ENCODE results near the gene PHACTR2.

The PHACTR2 gene

DNA sequence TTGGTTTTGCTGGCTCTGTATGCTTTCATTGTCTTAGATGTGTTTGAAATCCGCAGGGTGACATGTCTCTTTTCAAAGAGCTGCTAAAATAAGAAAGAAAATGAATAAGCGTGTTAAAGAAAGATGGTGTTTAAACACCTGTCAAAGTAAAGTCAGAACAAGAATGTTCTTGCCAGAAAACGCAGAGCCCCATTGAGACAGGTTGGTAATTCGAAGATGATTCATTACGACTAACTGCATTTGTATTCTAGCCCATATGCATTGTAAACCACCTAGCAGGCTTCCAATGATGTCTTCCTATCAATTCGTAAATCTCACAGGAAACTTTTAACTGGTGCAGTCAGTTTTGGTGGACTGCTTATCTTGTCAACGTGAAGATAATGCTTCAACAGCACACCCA lies 16.8 kb downstream of the PHACTR2 start:
- no peak overlapping the region for H3K4me3 ChIP-seq (ENCODE audit: low read length)
- no peaks in the 10 kb centered on the region for H3K4me1 ChIP-seq (ENCODE audit: control insufficient read depth, insufficient read depth, low read length)
- H3K36me3 ChIP-seq (ENCODE audit: control insufficient read depth, insufficient read depth, low read length), result no peaks in the 10 kb centered on the region
- no peaks in the 10 kb centered on the region for H3K27me3 ChIP-seq (ENCODE audit: control insufficient read depth, insufficient read depth, low read length)
- H3K27ac ChIP-seq (ENCODE audit: low read depth, low read length), result no peak overlapping the region
- no peak overlapping the region for H3K9ac ChIP-seq (ENCODE audit: low read length)

DNA sequence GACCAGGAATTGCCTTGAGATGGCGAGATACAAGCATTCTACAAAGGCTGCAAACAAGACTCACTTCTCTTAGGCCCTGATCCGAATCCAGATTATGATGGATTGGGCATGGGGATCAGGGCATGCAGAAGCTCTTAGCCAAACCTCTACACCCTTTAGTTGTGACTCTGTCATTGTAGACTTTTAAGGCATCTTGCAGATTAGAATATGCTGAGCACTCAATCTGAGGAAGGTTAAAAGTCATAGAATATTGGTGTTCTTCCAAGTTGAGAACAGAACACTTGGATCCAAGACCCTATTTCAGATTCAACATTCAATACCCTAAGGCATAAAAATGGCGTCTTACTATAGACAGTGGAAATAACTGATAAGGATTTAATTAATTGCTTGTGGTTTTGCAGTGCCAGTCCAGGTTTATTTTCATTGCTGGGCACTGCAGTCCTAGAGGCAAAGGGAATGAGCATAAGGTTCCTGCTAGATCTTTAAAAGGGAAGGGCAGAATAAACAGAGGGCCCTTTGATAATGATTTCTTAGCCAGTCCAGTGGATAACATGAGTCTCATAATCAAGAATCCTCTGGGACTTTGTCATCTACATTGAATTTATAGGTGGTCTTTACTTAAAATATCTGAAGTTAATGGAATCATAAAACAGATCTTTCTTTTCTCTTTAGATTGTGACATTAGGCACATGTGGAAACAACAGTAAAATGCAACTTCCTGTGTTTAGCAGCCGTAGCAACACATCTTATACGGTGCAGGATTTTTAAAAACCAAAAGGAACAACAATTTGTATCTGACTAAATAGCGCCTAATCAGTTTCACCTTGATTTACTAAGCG lies 17.6 kb downstream of the PHACTR2 start:
- no peak overlapping the region for H3K27ac ChIP-seq (ENCODE audit: low read depth, low read length)
- no peaks in the 10 kb centered on the region for H3K4me1 ChIP-seq (ENCODE audit: control insufficient read depth, insufficient read depth, low read length)
- H3K36me3 ChIP-seq (ENCODE audit: control insufficient read depth, insufficient read depth, low read length), result no peaks in the 10 kb centered on the region
- H3K9ac ChIP-seq (ENCODE audit: low read length), result no peak overlapping the region
- no peaks in the 10 kb centered on the region for H3K27me3 ChIP-seq (ENCODE audit: control insufficient read depth, insufficient read depth, low read length)
- H3K4me3 ChIP-seq (ENCODE audit: low read length), result no peak overlapping the region

DNA sequence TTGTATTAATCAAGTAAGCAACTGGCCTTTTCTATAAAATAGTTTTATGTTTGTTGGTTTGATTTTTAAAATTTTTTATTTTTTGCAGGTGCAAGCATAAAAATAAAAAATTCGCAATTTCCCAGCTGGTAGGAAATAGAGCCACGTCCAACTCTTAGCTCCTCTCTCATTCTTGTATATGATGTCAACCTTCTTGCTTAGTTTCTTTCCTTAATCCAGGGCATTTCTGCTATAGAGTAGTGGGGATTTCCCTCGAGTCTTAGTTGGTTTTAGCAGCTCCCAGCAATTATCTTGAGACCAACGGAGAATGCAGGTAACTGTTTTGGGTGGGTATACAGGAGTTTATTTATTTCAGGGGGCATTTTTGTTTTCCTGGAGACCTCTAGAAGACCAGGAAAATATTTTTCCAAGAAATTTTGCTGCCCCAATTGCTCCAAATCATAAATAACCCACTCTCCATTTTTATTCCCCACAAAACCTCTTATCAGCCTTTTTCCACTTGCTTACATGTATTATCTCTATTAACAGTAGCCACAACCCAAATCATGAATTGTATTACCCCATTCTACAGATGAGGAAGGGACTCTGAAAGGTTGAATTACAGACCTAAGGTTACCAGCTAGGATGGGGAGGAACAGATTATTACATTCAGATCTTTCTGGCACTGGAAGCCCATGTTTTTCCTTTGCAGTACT lies 18.4 kb downstream of the PHACTR2 start:
- H3K27ac ChIP-seq (ENCODE audit: low read depth, low read length), result no peak overlapping the region
- no peak overlapping the region for H3K4me3 ChIP-seq (ENCODE audit: low read length)
- peaks cover 6% of the 10 kb centered on the region for H3K4me1 ChIP-seq (ENCODE audit: control insufficient read depth, insufficient read depth, low read length)
- H3K9ac ChIP-seq (ENCODE audit: low read length), result no peak overlapping the region
- H3K36me3 ChIP-seq (ENCODE audit: control insufficient read depth, insufficient read depth, low read length), result no peaks in the 10 kb centered on the region
- H3K27me3 ChIP-seq (ENCODE audit: control insufficient read depth, insufficient read depth, low read length), result no peaks in the 10 kb centered on the region

DNA sequence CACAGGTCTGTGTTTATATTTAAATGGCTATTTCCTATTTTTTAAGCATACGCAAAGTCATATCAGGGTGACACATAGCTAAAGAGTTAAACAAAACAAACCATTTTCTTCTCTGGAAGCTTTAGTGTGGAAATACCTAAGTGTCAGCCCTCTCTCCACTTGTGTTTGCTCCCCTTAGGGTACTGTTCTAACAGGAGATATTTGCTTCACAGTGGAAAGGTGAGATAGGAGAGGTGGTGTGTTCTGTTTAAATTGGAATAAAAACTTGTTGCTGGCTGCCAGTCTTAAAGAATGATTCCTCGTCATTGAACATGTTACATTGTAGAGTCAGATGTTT lies 18.9 kb downstream of the PHACTR2 start:
- Histone ChIP-seq H3K36me3 (ENCODE audit: control insufficient read depth, insufficient read depth, low read length) (no peaks in the 10 kb centered on the region), H3K4me1 (ENCODE audit: control insufficient read depth, insufficient read depth, low read length) (peaks cover 8% of the 10 kb centered on the region), H3K27ac (ENCODE audit: low read depth, low read length) (no peak overlapping the region), H3K27me3 (ENCODE audit: control insufficient read depth, insufficient read depth, low read length) (no peaks in the 10 kb centered on the region), H3K4me3 (ENCODE audit: low read length) (no peak overlapping the region), H3K9ac (ENCODE audit: low read length) (no peak overlapping the region)

DNA sequence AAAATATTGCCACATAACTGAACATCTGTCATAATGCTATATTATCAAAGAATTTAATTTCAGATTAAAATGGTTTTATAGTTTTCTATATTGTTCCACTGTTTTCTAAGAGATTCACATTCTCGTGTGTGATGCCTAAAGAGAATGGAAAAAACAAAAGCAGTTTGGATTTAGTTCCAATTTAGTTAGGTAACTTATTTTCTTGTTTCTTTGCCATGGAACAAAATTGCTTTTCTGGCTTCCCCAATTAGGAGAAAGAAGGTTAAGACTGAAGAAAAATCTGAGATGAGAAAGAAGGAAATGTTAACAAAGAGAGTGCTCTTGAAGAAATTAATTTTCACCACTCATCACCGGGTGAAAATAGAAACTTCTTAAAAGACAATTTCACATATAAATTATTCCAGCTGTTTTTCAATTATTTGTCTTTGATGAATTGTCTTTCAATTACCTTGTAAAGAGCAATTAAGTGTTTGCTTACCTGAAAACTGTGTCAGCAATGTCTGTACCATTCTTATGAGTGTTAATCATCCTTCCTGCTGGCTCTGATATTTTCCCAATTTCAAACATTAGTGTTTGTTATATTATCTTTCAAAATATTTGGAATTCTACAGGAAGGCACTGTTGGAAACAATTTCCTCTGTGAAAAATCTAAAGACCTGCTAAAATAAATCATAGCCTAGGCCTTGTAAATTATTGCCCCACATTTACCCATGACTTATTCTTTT lies 19.5 kb downstream of the PHACTR2 start:
- Histone ChIP-seq H3K4me3 (ENCODE audit: low read length) (no peak overlapping the region), H3K36me3 (ENCODE audit: control insufficient read depth, insufficient read depth, low read length) (no peaks in the 10 kb centered on the region), H3K9ac (ENCODE audit: low read length) (no peak overlapping the region), H3K4me1 (ENCODE audit: control insufficient read depth, insufficient read depth, low read length) (peaks cover 11% of the 10 kb centered on the region), H3K27me3 (ENCODE audit: control insufficient read depth, insufficient read depth, low read length) (no peaks in the 10 kb centered on the region), H3K27ac (ENCODE audit: low read depth, low read length) (no peak overlapping the region)

DNA sequence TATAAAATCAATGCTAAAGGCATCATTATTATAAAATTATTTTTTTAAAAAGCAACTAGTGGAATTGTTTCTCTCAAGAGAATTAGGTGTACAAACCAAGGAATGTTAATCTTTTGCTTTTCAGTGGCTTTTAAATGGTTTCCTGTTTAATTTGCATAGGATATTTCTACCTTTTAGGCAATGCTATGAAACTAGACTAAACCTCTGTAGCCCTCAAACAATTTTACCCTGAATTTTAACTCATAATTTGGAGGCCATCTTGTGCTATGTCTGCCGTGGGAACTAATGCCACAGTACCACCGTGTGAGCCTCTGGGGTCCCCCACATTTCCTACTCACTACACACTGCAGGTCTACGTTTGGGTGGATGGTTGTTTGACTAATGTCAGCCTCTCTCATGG lies 20.6 kb downstream of the PHACTR2 start:
- H3K9ac ChIP-seq (ENCODE audit: low read length), result no peak overlapping the region
- no peaks in the 10 kb centered on the region for H3K27me3 ChIP-seq (ENCODE audit: control insufficient read depth, insufficient read depth, low read length)
- no peaks in the 10 kb centered on the region for H3K36me3 ChIP-seq (ENCODE audit: control insufficient read depth, insufficient read depth, low read length)
- H3K27ac ChIP-seq (ENCODE audit: low read depth, low read length), result no peak overlapping the region
- peaks cover 11% of the 10 kb centered on the region for H3K4me1 ChIP-seq (ENCODE audit: control insufficient read depth, insufficient read depth, low read length)
- no peak overlapping the region for H3K4me3 ChIP-seq (ENCODE audit: low read length)

DNA sequence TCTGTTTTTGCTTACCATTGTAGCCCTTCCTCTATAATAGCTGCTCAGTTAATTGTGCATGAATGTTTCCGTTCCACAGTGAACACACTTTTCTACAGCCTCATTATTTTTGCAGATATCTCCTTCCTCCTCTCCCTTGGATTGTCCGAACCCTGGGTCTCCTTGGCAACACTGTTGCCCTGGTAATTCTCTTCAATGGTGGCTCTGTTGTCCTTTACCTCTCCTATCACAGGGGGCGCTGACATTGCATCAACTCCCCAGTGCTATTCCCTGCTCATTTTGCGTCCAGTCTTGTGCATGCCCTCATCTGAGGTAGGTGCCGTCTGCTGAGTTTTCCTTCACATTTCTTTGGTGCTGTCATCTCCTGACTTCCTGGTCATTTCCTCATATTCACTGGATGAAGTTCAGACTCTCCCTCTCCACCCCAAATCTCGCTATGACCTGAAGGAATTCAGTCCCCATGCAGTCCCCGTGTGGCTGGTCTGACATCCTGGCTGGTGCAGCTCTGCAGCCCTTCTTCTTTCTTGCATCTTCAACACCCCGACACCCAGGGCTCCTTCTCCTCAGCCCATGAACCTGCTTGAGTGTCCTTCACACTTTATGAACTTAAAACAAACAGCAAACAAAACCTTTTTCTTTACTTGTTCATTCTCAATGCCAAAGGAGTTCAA lies 21.1 kb downstream of the PHACTR2 start:
- H3K4me1 ChIP-seq (ENCODE audit: control insufficient read depth, insufficient read depth, low read length), result peaks cover 11% of the 10 kb centered on the region
- no peak overlapping the region for H3K27ac ChIP-seq (ENCODE audit: low read depth, low read length)
- H3K4me3 ChIP-seq (ENCODE audit: low read length), result no peak overlapping the region
- no peaks in the 10 kb centered on the region for H3K27me3 ChIP-seq (ENCODE audit: control insufficient read depth, insufficient read depth, low read length)
- no peaks in the 10 kb centered on the region for H3K36me3 ChIP-seq (ENCODE audit: control insufficient read depth, insufficient read depth, low read length)
- no peak overlapping the region for H3K9ac ChIP-seq (ENCODE audit: low read length)

DNA sequence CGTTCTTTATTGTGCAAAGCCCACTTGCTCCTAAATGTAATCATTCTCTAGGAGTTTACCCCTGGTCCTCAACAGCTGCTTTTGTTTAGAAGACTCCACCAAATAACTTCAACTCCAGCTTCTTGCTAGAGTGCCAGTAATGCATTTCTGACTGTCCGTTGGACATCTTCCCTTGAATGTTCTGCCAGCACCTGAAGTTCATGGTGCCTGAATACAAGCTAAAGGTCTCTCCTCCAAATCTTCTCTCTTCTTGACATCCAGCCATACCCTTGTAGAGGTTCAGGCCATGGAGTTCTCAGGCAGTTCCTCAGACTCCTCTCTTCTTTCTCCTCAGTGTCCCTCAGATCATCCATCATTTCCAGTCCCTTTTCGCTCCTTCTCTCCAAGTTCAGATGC lies 21.7 kb downstream of the PHACTR2 start:
- Histone ChIP-seq H3K4me1 (ENCODE audit: control insufficient read depth, insufficient read depth, low read length) (peaks cover 11% of the 10 kb centered on the region), H3K27ac (ENCODE audit: low read depth, low read length) (peak overlapping the region; percentile 18)

DNA sequence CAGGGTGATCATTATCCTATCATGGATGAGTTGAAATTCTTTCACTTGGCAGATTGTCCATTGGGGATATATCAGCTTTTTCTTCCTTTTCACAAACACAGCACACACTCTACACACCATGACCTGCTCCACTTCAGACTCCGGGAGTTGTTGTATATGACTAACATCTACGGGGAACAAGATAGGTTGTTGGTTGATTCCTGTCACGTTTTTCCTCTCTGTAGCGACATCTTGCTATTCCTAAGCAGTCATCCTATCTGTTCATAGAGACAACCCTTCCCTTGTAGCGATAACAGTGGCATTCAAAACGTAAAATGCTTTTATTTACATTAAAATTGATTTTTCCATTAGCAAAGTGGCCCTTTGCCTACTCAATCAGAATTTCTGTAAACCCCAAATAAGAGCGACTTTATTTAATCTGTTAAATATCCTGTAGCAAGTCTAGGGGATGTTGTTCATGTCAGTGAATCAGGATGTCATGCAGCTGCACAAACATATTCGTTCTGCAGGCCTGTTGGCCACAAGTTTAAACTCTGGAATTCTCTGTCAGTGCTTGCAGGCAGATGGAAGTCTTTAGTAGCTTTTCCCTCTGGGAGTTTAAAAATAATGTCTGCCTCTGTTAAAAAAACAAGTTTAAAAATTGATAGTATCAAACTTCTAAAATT lies 23.1 kb downstream of the PHACTR2 start:
- H3K36me3 ChIP-seq (ENCODE audit: control insufficient read depth, insufficient read depth, low read length), result no peaks in the 10 kb centered on the region
- no peaks in the 10 kb centered on the region for H3K27me3 ChIP-seq (ENCODE audit: control insufficient read depth, insufficient read depth, low read length)
- H3K27ac ChIP-seq (ENCODE audit: low read depth, low read length), result no peak overlapping the region
- peaks cover 11% of the 10 kb centered on the region for H3K4me1 ChIP-seq (ENCODE audit: control insufficient read depth, insufficient read depth, low read length)
- H3K9ac ChIP-seq (ENCODE audit: low read length), result no peak overlapping the region
- no peak overlapping the region for H3K4me3 ChIP-seq (ENCODE audit: low read length)

More for the DNA sequence above, 21.7 kb downstream of the PHACTR2 start:
- Histone ChIP-seq H3K27me3 (ENCODE audit: control insufficient read depth, insufficient read depth, low read length) (no peaks in the 10 kb centered on the region), H3K9ac (ENCODE audit: low read length) (no peak overlapping the region), H3K36me3 (ENCODE audit: control insufficient read depth, insufficient read depth, low read length) (no peaks in the 10 kb centered on the region), H3K4me3 (ENCODE audit: low read length) (no peak overlapping the region)

DNA sequence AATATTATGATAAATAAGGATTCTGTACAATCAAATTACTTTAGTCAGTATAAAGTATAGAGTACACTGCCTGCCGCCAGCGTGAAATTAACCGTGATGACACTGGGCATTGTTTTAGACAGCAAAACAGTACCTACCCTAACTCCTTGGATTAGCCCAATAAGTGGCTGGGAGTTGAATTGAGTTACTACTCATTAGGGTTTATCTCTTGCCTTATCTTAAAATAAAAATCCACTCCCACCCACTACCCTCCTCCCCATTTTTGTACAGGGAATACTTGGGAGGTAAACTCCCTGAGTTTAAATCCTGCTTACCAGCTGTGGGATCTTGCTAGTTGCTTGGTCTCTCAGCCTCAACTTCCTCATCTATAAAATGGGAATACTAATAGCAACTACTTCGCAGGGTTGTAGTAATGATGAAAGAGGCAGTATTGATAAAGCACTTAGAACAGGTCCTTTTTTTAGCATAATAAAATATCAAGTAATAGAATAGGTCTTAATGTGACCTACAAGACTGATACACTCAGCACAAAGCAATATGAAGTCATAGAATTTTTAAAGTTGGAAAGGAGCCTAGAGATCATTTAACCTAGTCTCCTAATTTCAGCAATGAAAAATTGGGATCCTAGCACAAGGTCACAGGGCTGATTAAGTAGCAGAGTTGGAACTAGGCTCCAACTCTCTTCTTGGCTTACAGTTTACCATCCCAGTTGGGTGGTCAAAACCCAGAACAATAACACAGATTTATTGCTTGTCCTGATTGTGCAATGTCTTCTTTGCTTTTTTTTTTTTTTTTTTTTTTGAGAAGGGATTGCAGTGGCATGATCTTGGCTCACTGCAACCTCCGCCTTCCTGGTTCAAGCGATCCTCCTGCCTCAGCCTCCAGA lies 23.8 kb downstream of the PHACTR2 start:
- H3K36me3 ChIP-seq (ENCODE audit: control insufficient read depth, insufficient read depth, low read length), result no peaks in the 10 kb centered on the region
- peak overlapping the region; percentile 5 for H3K4me3 ChIP-seq (ENCODE audit: low read length)
- no peak overlapping the region for H3K9ac ChIP-seq (ENCODE audit: low read length)
- H3K27ac ChIP-seq (ENCODE audit: low read depth, low read length), result peak overlapping the region; percentile 48
- H3K4me1 ChIP-seq (ENCODE audit: control insufficient read depth, insufficient read depth, low read length), result peaks cover 11% of the 10 kb centered on the region
- H3K27me3 ChIP-seq (ENCODE audit: control insufficient read depth, insufficient read depth, low read length), result no peaks in the 10 kb centered on the region

DNA sequence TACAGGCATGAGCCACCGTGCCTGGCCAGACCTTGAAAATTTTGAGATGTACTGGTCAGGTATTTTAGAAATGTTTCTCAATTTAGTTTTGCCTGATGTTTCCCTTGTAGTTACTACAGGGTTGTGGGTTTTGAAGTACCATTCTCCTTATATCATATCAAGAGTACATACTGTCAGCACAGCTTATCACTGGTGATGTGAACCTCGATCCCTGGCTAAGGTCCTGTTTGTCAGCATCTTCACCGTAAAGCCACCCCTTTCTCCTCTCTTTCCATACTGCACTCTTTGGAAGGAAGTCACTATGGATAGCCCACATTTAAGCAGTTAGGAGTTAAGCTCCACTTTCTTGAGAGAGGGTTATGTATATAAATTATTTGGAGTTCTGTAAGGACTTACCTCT lies 27.8 kb downstream of the PHACTR2 start:
- Histone ChIP-seq H3K4me3 (ENCODE audit: low read length) (no peak overlapping the region), H3K36me3 (ENCODE audit: control insufficient read depth, insufficient read depth, low read length) (no peaks in the 10 kb centered on the region), H3K27ac (ENCODE audit: low read depth, low read length) (no peak overlapping the region), H3K4me1 (ENCODE audit: control insufficient read depth, insufficient read depth, low read length) (peaks cover 9% of the 10 kb centered on the region), H3K27me3 (ENCODE audit: control insufficient read depth, insufficient read depth, low read length) (no peaks in the 10 kb centered on the region), H3K9ac (ENCODE audit: low read length) (no peak overlapping the region)
